ENCODE measurements around the gene C14orf119.

GRCh38 chr14:23142826-23143225 is 47.5 kb downstream of the C14orf119 start:
- TF ChIP-seq CTCF (IDR thresholded peaks at IDR 0.05), result no peak
- no peak for TF ChIP-seq EP300 (IDR thresholded peaks at IDR 0.05)
- no peak for TF ChIP-seq POLR2A (IDR thresholded peaks at IDR 0.05)

Data from ovary (tissue), 3 donors.